ENCODE measurements around the gene DDIT3.
"Not testable (repeated sequence)": the region's sequence is repeated elsewhere in the genome, so short reads cannot be mapped to it uniquely, and the experiment has no call there.

Gene DDIT3

GRCh38 chr12:57511161-57511560 lies 9.2 kb downstream of the DDIT3 start:
- Histone ChIP-seq H3K79me2 (ENCODE audit: control insufficient read depth, low read length) (no peaks in the 10 kb centered on the region), H3F3A (ENCODE audit: control insufficient read depth, insufficient read depth) (peaks cover 28% of the 10 kb centered on the region), H3K27me3 (ENCODE audit: control insufficient read depth, low read length) (no peaks in the 10 kb centered on the region), H3K9me2 (replicated peaks; ENCODE audit: control insufficient read depth, low read length) (no peaks in the 10 kb centered on the region), H3K36me3 (ENCODE audit: control insufficient read depth, low read length) (peaks cover 68% of the 10 kb centered on the region), H3K4me3 (ENCODE audit: low read length) (no peak overlapping the region), H4K20me1 (ENCODE audit: control insufficient read depth, insufficient read depth, low read depth, low read length) (no peaks in the 10 kb centered on the region), H3K4me2 (ENCODE audit: low read length) (no peak overlapping the region), H3K9me3 (ENCODE audit: control insufficient read depth, insufficient read depth, low read length) (no peaks in the 10 kb centered on the region), H3K4me1 (ENCODE audit: control insufficient read depth, low read length) (no peaks in the 10 kb centered on the region), H3K27ac (ENCODE audit: low read depth, low read length) (no peak overlapping the region)
- TF ChIP-seq EZH2phosphoT487 (IDR thresholded peaks at IDR 0.05; ENCODE audit: borderline replicate concordance, low read length): no peak
- no peak for TF ChIP-seq CTCF (IDR thresholded peaks at IDR 0.05; ENCODE audit: low read depth, low read length, poor library complexity, severe bottlenecking)

- peaks cover 68% of the 10 kb centered on the region for H3K36me3 ChIP-seq (ENCODE audit: control insufficient read depth, low read length)
- not testable (repeated sequence) for H3K27ac ChIP-seq (ENCODE audit: low read depth, low read length); H3K79me2 ChIP-seq (ENCODE audit: control insufficient read depth, low read length); H3K4me1 ChIP-seq (ENCODE audit: control insufficient read depth, low read length); H4K20me1 ChIP-seq (ENCODE audit: control insufficient read depth, insufficient read depth, low read depth, low read length); H3K4me2 ChIP-seq (ENCODE audit: low read length); H3K9me2 ChIP-seq (replicated peaks; ENCODE audit: control insufficient read depth, low read length); H3K9me3 ChIP-seq (ENCODE audit: control insufficient read depth, insufficient read depth, low read length); H3K27me3 ChIP-seq (ENCODE audit: control insufficient read depth, low read length); H3K4me3 ChIP-seq (ENCODE audit: low read length)
- H3F3A ChIP-seq (ENCODE audit: control insufficient read depth, insufficient read depth): peaks cover 10% of the 10 kb centered on the region
Measured at GRCh38 chr12:57507796-57508195, 12.5 kb downstream of the DDIT3 start.

GRCh38 chr12:57506541-57506940 lies 13.8 kb downstream of the DDIT3 start:
- H4K20me1 ChIP-seq (ENCODE audit: control insufficient read depth, insufficient read depth, low read depth, low read length); H3F3A ChIP-seq (ENCODE audit: control insufficient read depth, insufficient read depth); H3K79me2 ChIP-seq (ENCODE audit: control insufficient read depth, low read length); H3K4me3 ChIP-seq (ENCODE audit: low read length); H3K27me3 ChIP-seq (ENCODE audit: control insufficient read depth, low read length); H3K27ac ChIP-seq (ENCODE audit: low read depth, low read length); H3K4me2 ChIP-seq (ENCODE audit: low read length); H3K9me2 ChIP-seq (replicated peaks; ENCODE audit: control insufficient read depth, low read length); H3K4me1 ChIP-seq (ENCODE audit: control insufficient read depth, low read length); H3K9me3 ChIP-seq (ENCODE audit: control insufficient read depth, insufficient read depth, low read length): not testable (repeated sequence)
- peaks cover 66% of the 10 kb centered on the region for H3K36me3 ChIP-seq (ENCODE audit: control insufficient read depth, low read length)

GRCh38 chr12:57502311-57502969 lies 17.9 kb downstream of the DDIT3 start:
- not testable (repeated sequence) for H4K20me1 ChIP-seq (ENCODE audit: control insufficient read depth, insufficient read depth, low read depth, low read length)

GRCh38 chr12:57500213-57500612 lies 20.1 kb downstream of the DDIT3 start:
- Histone ChIP-seq H3K27ac (ENCODE audit: low read depth, low read length) (no peak overlapping the region), H3K79me2 (ENCODE audit: control insufficient read depth, low read length) (peaks cover 6% of the 10 kb centered on the region; the same call in 1 of the 2 replicates), H3K27me3 (ENCODE audit: control insufficient read depth, low read length) (no peaks in the 10 kb centered on the region), H3K9me2 (replicated peaks; ENCODE audit: control insufficient read depth, low read length) (no peaks in the 10 kb centered on the region), H3K9me3 (ENCODE audit: control insufficient read depth, insufficient read depth, low read length) (no peaks in the 10 kb centered on the region), H3K36me3 (ENCODE audit: control insufficient read depth, low read length) (peaks cover 85% of the 10 kb centered on the region), H3K4me2 (ENCODE audit: low read length) (no peak overlapping the region), H3K4me3 (ENCODE audit: low read length) (no peak overlapping the region), H4K20me1 (ENCODE audit: control insufficient read depth, insufficient read depth, low read depth, low read length) (no peaks in the 10 kb centered on the region; the same call in 1 of the 2 replicates), H3F3A (ENCODE audit: control insufficient read depth, insufficient read depth) (no peaks in the 10 kb centered on the region), H3K4me1 (ENCODE audit: control insufficient read depth, low read length) (no peaks in the 10 kb centered on the region)
- TF ChIP-seq EZH2phosphoT487 (IDR thresholded peaks at IDR 0.05; ENCODE audit: borderline replicate concordance, low read length) (no peak), CTCF (IDR thresholded peaks at IDR 0.05; ENCODE audit: low read depth, low read length, poor library complexity, severe bottlenecking) (no peak)

More at GRCh38 chr12:57502311-57502969, 17.9 kb downstream of the DDIT3 start:
- H3K4me1 ChIP-seq (ENCODE audit: control insufficient read depth, low read length); H3K79me2 ChIP-seq (ENCODE audit: control insufficient read depth, low read length); H3F3A ChIP-seq (ENCODE audit: control insufficient read depth, insufficient read depth); H3K9me2 ChIP-seq (replicated peaks; ENCODE audit: control insufficient read depth, low read length); H3K27me3 ChIP-seq (ENCODE audit: control insufficient read depth, low read length); H3K27ac ChIP-seq (ENCODE audit: low read depth, low read length); H3K4me2 ChIP-seq (ENCODE audit: low read length); H3K4me3 ChIP-seq (ENCODE audit: low read length); H3K9me3 ChIP-seq (ENCODE audit: control insufficient read depth, insufficient read depth, low read length): not testable (repeated sequence)
- H3K36me3 ChIP-seq (ENCODE audit: control insufficient read depth, low read length): peaks cover 81% of the 10 kb centered on the region

Data from DOHH2 (cell line).